ENCODE data around the gene ETNPPL.

DNA sequence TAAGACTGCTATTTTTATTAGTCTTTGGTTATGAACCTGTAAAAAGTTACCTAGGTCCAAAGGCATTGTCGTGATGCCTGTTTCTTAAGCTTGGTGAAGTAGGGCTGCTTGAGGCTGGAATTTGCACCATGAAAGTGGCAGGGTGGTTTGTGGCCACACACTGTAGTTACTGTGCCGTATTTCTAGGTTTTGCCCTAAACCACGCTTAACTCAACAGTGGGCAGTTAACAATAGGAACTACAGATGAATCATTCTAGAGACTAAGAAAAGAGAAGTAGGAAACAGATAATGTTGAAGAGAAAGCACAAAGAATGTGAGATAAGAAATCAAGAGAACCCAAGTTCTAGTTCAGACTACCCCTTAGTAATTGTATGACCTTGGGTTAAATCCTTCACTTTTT is 11.5 kb downstream of the ETNPPL start:
- TF ChIP-seq, protein P1, sequence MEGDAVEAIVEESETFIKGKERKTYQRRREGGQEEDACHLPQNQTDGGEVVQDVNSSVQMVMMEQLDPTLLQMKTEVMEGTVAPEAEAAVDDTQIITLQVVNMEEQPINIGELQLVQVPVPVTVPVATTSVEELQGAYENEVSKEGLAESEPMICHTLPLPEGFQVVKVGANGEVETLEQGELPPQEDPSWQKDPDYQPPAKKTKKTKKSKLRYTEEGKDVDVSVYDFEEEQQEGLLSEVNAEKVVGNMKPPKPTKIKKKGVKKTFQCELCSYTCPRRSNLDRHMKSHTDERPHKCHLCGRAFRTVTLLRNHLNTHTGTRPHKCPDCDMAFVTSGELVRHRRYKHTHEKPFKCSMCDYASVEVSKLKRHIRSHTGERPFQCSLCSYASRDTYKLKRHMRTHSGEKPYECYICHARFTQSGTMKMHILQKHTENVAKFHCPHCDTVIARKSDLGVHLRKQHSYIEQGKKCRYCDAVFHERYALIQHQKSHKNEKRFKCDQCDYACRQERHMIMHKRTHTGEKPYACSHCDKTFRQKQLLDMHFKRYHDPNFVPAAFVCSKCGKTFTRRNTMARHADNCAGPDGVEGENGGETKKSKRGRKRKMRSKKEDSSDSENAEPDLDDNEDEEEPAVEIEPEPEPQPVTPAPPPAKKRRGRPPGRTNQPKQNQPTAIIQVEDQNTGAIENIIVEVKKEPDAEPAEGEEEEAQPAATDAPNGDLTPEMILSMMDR (IDR thresholded peaks at IDR 0.05; ENCODE audit: borderline replicate concordance, extremely low read depth, low read length, poor library complexity, severe bottlenecking) = no peak
- no peak for TF ChIP-seq EZH2 (IDR thresholded peaks at IDR 0.05; ENCODE audit: borderline replicate concordance, low read depth, low read length, severe bottlenecking)

Measured in DND-41 (cell line).